Measurements from ENCODE around the gene PLEKHG2. TPM values are rescaled to one million over a fixed set of nuclear protein-coding genes. Genes with fewer than 3 reads are reported as not detected.
A peak's percentile ranks its signal among the peaks of the same experiment; 100 is the strongest.

The PLEKHG2 gene
- polyA plus RNA-seq, 1 experiment, result 20.6 TPM

GRCh38 chr19:39397360-39398296 lies 14.8 kb upstream of the PLEKHG2 start:
- Histone ChIP-seq H3K36me3 (ENCODE audit: control insufficient read depth, insufficient read depth, low read length) (peaks cover 11% of the 10 kb centered on the region), H3K27me3 (ENCODE audit: control insufficient read depth, insufficient read depth, low read length) (no peaks in the 10 kb centered on the region), H3K4me3 (ENCODE audit: low read depth, low read length) (no peak overlapping the region)
- TF ChIP-seq, protein P1, sequence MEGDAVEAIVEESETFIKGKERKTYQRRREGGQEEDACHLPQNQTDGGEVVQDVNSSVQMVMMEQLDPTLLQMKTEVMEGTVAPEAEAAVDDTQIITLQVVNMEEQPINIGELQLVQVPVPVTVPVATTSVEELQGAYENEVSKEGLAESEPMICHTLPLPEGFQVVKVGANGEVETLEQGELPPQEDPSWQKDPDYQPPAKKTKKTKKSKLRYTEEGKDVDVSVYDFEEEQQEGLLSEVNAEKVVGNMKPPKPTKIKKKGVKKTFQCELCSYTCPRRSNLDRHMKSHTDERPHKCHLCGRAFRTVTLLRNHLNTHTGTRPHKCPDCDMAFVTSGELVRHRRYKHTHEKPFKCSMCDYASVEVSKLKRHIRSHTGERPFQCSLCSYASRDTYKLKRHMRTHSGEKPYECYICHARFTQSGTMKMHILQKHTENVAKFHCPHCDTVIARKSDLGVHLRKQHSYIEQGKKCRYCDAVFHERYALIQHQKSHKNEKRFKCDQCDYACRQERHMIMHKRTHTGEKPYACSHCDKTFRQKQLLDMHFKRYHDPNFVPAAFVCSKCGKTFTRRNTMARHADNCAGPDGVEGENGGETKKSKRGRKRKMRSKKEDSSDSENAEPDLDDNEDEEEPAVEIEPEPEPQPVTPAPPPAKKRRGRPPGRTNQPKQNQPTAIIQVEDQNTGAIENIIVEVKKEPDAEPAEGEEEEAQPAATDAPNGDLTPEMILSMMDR (IDR thresholded peaks at IDR 0.05; ENCODE audit: insufficient read depth, low read depth, low read length), result peak; percentile 98
- DNase-seq (ENCODE audit: low read depth), result no peak
- CTCF ChIA-PET, result interaction anchor here (0.6 to 9.8 kb wide), 34 partner anchors 9 to 422 kb away, joined by 3 to 178 read pairs (median 4); partner anchors contain the start of genes EID2B, FBXO17, PLEKHG2 and RPS16
- POLR2A ChIA-PET, result interaction anchor here (0.9 to 1.1 kb wide), 5 partner anchors 11 to 38 kb away, joined by 3 to 11 read pairs (median 3); partner anchors contain the start of gene RPS16

GRCh38 chr19:39398297-39398864 lies 14.1 kb upstream of the PLEKHG2 start:
- ChIA-PET CTCF (interaction anchor here (0.6 to 9.8 kb wide), 32 partner anchors 9 to 422 kb away, joined by 3 to 178 read pairs (median 4); partner anchors contain the start of genes EID2B, FBXO17, PLEKHG2 and RPS16), POLR2A (interaction anchor here (0.6 to 1.1 kb wide), 6 partner anchors 10 to 128 kb away, joined by 3 to 11 read pairs (median 5); partner anchors contain the start of gene RPS16)
- Histone ChIP-seq H3K4me3 (ENCODE audit: low read depth, low read length) (no peak overlapping the region), H3K36me3 (ENCODE audit: control insufficient read depth, insufficient read depth, low read length) (peaks cover 11% of the 10 kb centered on the region), H3K27me3 (ENCODE audit: control insufficient read depth, insufficient read depth, low read length) (no peaks in the 10 kb centered on the region)
- peak; percentile 66 for DNase-seq (ENCODE audit: low read depth)
- TF ChIP-seq, protein P1 (IDR thresholded peaks at IDR 0.05; ENCODE audit: insufficient read depth, low read depth, low read length), result no peak

GRCh38 chr19:39399668-39400050 lies 12.8 kb upstream of the PLEKHG2 start:
- H3K36me3 ChIP-seq (ENCODE audit: control insufficient read depth, insufficient read depth, low read length), result peaks cover 7% of the 10 kb centered on the region
- ChIA-PET CTCF (interaction anchor here (9.8 kb wide), 1 partner anchor 12 kb away, joined by 178 read pairs; the partner anchor contains the start of gene PLEKHG2), POLR2A (no interaction called here)
- H3K4me3 ChIP-seq (ENCODE audit: low read depth, low read length), result no peak overlapping the region
- TF ChIP-seq, protein P1 (IDR thresholded peaks at IDR 0.05; ENCODE audit: insufficient read depth, low read depth, low read length), result no peak
- DNase-seq (ENCODE audit: low read depth), result no peak
- H3K27me3 ChIP-seq (ENCODE audit: control insufficient read depth, insufficient read depth, low read length), result no peaks in the 10 kb centered on the region

DNA sequence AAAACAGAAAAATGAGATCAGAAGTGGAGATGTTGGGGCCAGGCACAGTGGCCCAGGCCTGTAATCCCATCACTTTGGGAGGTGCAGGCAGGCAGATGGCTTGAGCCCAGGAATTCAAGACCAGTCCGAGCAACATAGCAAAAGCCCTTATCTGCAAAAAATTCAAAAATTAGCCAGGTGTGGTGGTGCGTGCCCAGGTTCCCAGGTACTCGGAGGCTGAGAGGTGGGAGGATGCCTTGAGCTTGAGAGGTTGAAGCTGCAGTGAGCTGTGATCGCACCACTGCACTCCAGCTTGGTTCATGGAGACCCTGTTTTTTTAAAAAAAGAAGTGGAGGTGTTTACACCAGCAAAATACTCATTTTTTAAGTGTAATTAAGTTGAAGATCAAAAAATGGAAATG lies 12.4 kb upstream of the PLEKHG2 start:
- ChIA-PET CTCF (interaction anchor here (9.8 kb wide), 1 partner anchor 12 kb away, joined by 178 read pairs; the partner anchor contains the start of gene PLEKHG2), POLR2A (no interaction called here)
- Histone ChIP-seq H3K4me3 (ENCODE audit: low read depth, low read length) (no peak overlapping the region), H3K27me3 (ENCODE audit: control insufficient read depth, insufficient read depth, low read length) (no peaks in the 10 kb centered on the region), H3K36me3 (ENCODE audit: control insufficient read depth, insufficient read depth, low read length) (peaks cover 7% of the 10 kb centered on the region)
- TF ChIP-seq, protein P1 (IDR thresholded peaks at IDR 0.05; ENCODE audit: insufficient read depth, low read depth, low read length), result no peak
- DNase-seq (ENCODE audit: low read depth), result no peak
